ENCODE measurements around the gene KDM2A.

Gene KDM2A

DNA sequence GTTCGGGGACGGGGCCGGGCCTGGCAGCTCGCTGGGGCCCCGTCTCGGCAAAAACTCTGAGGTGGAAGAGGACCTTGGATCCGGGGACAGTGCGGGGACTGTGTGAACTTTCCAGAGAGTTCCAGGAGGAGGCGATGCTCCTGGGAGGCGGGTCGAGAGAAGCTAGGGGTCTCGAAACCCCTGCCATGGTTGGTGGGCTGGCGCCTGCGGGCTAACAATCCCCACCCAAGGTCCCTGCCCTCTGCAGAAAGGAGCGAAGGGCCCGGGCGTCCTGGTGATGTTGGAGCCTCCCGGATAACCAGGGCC lies 142.5 kb downstream of the KDM2A start:
- no peak for DNase-seq (ENCODE audit: low spot score)

DNA sequence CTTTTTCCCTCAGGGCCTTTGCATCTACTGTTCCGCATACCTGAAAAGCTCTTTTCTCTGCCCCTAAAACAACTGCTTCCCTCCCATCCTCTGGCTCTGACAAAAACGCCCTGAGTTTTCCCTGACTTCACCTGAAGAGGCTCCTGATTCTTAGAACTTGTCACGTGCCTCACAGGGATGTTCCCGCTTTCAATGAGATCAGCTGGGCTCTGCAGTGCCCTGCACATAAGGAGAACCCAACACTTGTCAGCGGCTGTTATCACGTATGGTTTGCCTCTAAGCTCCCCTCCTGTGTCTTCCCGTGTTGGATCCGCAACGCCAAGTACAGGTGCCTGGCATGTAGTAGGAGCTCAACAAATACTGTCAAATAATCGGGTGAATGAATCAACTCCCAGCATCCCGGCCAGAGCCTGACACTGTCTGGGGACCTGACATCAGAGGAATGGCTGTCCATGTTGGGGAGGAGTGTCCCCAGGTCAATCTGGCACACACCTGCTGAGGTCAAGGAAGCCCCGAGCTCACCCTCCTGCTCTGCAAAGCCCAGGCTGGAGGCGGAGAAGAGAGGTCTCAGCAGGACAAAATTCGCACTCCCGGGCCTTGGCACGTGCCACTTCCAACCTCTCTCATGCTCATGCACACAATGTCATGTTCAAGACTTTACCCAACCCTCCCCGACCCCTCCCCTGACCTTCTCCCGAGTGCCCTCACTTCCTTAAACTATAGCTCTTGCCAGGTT lies 143.1 kb downstream of the KDM2A start:
- DNase-seq (ENCODE audit: low spot score): no peak

DNA sequence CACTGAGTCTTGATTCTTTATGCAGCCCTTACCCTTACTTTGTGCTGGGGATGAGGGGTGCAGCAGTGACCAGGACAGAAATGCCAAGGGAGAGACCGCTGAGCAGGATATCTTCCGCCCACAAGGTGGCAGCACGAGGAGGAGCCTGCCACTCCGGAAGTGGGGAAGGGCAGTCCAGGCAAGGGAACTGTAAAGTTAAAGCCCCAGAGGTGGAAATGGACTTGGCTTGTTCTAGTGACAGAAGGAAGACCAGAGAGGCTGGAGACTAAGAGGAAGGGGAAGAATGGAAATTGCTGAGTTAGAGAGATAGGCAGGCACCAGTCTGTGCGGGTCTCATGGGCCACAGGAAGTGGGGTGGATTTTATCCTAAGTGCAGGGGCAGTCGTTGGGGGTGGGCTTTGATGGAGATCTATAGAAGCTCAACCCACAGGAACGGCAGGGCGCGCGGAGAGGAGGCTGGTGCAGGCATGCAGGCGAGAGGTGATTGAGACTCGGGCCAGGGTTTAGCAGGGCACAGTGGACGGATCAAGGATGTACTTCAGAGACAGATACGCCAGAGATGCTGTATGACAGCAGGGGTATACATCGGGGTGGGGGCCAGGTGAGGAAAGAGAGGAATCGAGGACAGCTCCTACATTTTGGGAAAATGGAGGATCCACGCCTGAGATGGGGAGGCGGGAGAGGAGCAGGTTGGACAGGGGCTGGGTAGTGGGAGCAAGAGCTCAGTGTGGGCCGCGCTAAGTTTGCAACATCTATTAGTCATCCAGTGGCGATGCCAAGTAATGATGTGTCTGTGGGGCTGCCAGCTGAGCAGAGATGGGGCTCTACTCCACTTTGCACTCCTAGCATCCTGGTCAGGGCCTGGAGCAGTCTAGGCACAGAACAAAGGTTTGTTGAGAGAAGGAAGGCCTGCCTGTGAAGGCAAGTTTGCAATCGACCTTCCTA lies 143.9 kb downstream of the KDM2A start:
- peak; percentile 81 for DNase-seq (ENCODE audit: low spot score)

DNA sequence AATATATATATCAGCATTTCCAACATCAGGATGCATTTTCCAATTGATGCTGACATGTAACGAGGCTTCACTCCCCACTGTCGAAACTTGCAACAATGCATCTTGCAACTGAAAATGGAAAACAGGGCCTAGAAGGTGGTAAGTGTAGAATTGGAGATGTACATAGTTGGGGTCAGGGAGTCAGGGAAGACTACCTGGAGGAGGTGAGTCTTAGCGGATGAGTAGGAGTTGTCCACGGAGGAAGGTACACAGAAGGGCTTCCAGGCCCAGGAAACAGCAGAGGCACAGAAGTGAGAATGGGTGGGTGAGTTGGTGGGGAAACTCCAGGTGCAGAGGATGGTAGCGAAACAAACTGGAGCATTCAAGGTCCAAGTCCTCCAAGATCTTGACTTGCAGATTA lies 145.2 kb downstream of the KDM2A start:
- no peak for DNase-seq (ENCODE audit: low spot score)

DNA sequence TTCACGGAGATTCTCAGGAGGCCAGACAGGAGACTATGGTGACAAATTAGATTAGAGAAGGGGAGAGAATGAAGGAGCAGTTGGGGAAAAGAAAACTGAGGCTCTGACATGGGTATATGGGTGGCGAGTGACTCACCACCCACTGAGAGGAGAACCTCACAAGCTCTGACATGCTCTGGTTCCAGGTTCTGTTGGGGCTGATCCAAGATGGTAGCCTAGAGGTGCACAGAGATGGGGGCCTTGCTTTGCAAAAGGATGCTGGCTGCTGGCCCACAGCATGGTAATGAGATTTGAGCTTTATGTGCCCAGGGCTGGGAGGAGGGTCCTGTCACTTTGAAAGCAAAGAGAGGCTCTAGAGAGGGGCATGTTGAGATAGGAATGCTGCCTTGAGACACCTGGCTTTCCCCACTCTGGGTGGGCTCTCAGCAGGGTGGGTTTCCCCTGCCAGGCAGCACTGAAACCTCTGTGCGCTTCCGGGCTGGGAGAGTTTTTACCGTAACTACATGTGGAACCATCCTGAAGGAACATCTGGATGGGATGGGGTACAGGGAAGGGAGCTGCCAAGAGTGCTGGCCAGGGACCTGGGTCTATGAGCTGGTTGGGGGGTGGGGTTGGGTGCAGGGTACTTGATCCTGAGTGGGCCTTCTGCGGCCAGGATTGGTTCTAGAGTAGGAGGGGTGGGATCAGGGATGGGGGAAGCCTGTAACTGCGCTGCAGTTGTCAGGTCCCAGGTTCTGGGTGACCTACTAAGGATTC lies 146.0 kb downstream of the KDM2A start:
- DNase-seq (ENCODE audit: low spot score): no peak

DNA sequence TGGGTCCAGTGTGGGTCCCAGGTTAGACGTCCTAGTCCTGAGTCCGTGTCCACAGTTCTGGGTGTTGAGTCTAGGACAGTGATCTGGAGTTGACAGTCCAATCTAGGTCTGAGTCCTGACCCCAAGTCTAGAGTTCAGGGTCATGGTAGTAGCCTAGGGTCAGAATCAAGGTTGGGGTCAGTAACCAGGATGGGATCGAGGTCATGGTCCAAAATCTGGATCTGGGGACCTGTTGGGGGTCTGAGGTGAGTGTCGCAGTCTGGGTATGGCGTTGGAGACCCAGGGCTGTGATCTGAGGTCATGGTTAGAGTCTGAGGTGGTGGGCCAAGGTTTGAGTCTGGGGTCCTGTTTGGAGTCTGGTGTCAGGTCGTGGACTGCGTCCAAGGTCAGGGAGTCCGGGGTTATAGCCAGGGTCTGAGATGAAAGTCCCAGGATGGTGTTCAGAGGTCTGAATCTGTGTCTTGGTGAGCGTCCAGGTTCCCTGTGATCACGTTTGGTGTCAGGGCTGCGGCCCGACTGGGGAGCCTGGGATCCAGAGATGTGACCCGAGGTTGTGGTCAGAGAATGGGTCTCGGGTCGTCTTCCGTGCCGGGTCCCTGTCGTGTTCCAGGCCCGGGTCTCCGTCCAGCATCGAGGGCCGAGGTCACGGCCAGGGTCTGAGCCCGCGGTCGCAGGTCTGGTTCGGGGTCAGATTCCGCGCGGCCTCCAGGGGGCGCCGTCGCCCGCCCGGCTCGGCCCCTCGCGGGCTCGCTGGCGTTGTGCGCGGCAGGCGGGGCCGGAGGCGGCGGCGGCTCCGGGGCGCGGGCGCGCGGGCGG lies 146.8 kb downstream of the KDM2A start:
- peak; percentile 72 for DNase-seq (ENCODE audit: low spot score)

DNA sequence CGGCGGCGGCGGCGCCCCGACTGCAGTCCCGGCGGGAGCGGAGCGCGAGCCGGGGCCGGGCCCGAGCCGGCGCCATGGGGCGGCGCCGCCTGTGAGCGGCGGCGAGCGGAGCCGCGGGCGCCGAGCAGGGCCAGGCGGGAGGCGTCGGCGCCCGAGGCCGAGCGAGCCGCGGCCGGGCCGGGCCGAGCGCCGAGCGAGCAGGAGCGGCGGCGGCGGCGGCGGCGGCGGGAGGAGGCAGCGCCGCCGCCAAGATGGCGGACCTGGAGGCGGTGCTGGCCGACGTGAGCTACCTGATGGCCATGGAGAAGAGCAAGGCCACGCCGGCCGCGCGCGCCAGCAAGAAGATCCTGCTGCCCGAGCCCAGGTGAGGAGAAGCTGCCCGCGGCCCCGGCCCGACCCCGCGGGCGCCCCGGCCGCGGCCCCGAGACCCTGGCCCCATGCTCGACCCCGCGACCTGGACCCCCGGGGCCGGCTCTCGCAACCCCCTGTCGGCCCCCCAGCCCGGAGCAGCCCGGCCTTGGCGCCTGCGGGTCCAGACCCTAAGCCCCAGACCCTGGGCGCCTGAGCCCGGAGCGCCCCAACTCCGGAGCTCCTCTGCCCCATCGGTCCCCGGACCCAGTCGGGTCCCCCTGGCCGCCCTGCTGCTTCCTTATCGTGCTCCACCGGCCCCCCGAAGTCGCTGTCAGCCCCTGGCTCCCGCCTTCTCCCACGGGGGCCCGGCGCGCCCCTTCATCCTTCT lies 147.6 kb downstream of the KDM2A start, which contains the start of gene GRK2:
TSS of gene GRK2 (plus strand) at position 25 of the 739 bp plus-strand sequence. CDS start at position 252, 227 bp downstream.
- DNase-seq (ENCODE audit: low spot score): peak; percentile 55

DNA sequence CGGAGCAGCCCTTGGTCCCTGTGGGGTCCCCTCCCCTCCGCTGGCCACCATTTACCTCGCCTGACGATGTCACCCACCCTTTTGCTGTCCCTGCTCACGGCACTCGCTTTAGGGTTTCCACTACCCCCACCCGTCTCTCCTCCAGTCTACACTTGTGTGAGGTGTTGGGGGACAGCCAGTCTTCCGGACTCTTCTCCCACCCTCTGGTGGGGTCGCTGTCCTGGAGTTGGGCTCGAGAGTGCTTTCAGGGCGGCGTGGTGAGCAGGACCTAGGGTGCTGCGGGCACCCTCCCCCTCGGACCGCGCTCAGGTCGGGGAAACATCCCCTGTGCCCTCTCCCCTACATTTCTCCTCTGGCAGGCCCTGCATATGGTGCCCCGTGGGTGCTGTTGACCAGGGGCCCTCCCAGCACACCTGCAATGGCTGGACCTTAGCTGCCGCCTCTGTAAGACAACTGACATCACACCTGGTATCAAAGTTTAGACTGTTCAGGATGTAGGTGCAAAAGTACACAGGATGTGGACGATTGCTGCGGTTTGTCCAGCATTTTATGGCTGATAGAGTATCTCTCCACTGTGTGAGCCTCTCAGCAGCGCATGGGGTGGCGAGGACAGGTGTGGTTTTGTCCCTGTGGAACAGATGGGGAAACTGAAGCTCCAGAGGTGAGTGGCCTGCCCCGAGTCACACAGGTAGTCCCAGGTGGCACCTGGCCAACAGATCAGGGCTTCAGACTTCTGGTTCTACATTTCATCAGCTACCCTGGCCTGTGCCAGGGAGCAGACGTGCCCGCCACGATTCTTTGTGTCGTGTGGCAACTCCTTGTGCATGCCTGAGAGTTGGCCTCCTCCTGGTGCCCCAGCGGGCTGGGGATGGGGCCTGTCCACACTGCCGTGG lies 148.4 kb downstream of the KDM2A start:
- DNase-seq (ENCODE audit: low spot score): no peak

DNA sequence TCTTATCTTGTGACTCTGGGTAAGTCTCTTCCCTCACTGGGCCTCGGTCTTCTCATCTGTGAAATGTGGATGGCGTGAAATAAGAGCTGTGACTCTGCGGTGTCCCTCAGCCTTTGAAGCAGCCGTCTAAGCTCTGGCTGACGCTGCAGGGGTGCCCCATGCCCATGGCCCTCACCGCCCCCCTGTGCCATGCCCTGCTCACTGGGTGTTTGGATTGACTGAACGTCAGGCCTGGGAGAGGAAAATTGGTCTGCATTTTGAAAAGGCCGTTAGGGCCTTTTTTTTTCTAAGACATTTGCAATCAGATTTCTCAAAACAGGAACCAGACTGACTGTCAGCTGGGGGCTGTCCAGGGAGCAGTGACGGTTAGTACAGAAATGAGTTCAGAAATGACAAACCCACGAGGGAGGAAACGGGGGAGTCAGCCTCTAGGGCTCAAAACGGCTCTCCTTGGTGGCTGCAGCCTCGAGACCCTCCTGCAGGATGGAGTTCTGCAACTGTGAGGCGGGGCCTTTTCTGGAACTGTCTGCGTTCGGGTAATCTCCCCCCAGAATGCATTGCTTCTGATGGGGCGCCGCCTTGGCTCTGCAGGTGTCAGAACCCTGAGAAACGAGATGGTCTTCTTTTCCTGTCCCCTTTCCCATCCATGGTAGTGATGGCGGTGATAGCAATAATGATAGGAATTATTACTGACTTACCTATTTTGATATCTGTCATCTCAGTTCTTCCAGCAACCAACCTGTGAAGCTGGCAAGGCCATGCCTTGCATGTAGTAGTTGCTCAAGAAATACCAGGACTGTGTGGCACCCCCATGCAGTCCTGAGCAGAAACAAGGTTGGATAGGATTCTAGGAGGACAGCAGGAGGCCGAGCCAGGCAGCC lies 149.3 kb downstream of the KDM2A start:
- no peak for DNase-seq (ENCODE audit: low spot score)

DNA sequence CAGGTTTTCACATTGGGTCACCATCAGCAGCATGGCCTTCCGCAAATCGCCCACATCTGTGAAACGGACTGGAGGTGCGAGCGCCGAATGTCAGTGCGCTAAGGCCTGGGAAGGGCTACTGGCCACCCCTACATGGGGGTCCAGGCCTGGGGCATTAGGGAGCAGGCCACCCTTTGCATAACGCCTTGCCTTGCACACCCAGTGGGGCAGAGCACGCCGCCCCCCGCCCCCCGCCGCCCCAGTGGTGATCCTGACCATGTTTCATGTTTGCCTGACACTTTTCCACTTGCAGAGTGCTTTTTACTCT lies 149.9 kb downstream of the KDM2A start:
- no peak for DNase-seq (ENCODE audit: low spot score)

DNA sequence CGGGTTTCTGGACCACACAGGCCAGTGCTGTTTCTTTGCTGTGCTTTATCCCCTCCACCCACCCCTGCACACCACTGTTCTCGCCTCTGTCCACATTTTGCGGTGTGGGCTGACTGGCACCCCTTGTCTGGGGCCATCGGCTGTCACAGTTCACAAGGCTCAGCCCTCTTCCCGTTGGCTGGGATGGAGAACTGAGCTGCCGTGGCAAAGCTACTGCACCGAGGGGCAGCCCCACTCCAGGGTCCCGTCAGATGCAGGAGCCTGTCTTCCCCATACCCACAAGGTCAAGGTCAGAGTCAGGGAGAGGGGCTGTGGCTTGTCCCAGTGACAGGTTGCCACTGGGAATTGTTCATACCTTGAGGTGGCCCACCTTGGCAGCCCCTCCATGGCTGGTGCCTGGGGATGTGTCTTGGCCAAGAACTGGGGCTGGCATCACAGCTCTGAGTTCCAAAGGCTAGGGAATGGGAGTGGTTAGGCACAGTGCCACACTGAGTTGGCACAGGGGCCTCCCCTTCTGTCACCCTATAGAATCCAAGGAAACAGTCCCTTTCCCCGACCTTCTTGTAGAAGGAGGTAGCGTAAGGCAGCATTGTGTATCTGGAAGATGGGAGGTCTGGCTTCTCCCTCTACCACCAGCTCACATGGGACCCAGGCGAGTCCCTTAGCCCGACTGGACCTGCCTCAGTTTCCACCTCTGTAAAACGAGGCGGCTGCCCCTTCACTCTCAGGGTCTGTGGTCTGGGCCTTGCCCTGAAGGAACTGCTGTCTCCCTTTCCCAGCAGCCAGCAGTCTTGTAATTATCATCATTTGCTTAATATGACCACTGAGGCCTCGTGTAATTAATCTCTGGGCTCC lies 150.6 kb downstream of the KDM2A start:
- DNase-seq (ENCODE audit: low spot score): no peak

DNA sequence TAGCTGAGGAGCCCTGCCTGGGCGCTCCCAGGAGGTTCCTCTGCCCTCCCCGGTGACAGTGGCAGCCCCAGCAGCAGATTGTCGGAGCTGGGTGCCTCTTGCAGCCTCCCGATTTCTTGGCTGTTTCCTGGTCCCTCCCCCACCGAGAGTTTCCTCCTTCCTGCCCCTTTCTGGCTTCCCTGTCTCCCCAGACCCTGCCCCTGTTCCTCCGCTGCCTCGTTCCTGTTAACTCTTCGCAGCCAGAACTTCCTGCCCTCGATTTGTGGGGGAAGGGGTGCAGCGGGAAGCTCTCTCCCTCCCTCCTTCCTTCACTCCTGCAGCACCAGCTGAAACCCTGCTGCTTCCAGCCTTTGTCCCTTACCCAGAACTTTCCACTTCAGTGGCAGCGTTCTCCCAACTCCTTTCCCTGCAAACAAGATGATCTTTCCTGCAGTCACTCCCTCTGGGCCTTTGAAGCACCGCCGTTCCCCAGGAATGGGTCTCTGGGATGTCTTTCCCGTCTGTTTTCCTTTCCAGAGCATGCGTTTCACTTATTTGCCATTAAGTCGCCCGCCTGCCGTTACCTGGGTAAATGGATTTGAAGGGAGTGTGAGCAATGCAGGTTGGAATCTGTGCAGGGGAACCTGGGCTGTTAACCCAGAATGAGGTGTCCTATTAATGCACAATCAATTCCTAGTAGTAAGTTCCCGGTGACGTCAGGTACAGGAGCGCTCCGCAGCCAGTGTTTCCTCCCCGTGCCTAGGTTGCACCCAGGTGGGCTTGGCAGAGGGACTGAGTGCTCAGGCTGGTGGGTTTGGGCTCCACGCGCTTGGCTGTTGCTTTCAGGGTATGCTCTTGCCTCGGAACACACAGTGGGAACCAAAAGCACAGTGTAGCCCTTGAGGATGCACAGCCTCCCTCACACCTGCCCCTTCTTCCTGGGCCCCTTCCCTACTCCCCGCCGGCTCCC lies 151.5 kb downstream of the KDM2A start:
- DNase-seq (ENCODE audit: low spot score): no peak

DNA sequence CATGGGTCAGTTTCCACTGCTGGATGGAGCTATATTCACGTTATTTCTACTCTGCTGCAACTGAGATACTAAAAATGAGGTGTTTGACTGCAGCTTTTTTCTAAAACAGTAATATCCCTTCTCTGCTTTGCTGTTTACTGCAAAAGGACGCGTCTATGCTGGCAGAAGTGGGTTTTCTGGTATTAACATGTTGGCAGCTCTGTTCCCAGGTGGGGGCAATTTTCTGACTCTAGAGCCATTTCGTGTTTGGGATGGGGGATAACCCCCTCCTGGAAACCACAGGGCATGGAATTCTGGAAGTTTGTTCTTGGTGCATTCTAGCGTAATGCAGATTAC lies 152.1 kb downstream of the KDM2A start:
- no peak for DNase-seq (ENCODE audit: low spot score)

DNA sequence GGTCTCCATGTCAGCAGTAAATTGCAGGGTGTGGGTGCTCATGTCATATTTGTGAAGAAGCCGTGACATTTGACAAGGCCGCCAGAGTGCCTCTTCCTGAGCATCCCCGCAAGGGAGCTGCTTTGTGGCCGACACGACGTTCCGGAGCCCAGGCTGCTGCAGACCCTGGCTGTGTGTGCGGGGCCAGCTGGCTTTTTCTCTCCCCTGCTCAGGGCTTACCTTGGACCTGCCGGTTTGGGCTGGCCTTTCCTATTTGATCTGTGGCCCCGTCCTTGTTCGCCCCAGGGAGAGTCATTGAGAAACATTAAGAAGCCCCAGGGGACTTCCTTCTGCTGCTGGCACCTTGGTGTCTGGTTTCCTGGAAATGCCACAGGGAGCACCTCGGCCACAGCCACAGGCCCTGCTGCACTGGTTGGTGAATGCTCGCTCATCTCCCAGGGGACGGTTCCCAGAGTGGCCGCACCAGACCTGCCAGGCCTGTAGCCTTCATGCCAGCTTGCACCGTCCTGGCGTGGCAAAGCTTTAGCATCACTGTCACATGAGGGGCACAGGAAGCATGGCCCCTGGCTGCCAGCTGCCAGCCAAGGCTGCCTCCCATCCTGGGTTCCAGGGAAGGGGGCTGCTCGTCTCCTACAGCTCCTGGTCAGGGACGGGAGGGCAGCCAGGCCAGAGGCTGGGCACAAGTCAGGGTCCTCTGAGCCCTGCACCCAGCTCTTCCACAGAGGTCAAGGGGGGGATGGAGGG lies 152.7 kb downstream of the KDM2A start:
- no peak for DNase-seq (ENCODE audit: low spot score)

DNA sequence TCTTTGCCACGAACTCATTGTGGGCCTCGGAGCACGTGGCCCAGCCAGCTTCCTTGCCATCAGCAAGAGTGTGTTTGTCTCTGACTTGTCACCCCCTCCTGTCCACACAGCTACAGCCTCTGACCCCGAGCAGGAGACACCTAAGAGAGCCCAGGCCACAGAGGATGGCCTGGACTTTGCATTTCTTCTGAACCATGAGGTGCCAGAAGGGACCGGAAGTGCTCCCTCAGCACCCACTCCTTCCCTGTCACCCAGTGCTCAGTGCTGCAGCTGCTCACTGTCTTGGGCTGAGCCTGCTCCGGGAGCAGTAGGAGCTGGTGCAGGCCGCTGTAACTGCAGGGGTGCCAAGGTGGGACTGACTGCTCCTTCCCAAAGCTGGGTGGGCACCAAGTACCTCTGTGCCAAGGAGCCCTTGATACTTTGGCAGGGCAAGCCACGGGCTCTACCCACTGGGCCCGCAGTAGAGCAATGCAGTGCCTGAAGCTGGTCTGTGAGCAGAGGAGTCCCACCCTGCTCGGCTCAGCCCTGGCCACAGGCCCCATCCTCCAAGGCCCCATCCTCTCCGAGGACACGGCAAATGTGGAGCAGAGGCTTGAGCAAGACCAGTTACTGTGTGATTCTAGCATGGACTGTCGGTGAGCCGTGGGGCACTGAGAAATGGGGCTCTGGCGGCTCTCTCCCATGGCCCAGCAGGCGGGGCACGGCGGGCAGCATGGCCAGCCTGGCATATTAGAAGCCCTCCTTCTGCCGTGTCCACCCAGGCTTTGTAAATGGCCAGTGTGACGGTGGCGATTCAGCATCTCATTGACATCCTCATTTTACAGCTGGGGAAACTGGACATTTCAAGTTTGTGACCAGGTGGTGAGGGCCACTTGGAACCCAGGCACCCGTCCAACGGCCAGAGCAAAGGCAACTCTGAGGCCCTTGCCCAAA lies 153.5 kb downstream of the KDM2A start:
- no peak for DNase-seq (ENCODE audit: low spot score)
